Fibroblast of lung (primary cell): ENCODE measurements around the gene NUDT22. TPM values are rescaled to one million over a fixed set of nuclear protein-coding genes. Genes with fewer than 3 reads are reported as not detected.

Source experiments
- DNase-seq, 2 donors: peaks; one replicate each; pipeline versions ENCODE4 v3.0.0 to v3.0.0-alpha.2; 2010; ENCODE audit warnings: low read depth in 2 of 2
- H2AFZ ChIP-seq: 2 replicates; pipeline ENCODE4 v1.5.1; 2012; ENCODE audit warnings: low read length, control low read depth, inconsistent platforms
- H3K27ac ChIP-seq: 2 replicates; pipeline ENCODE4 v1.5.1; 2011; ENCODE audit warnings: low read length, control low read depth; ENCODE audit not compliant: insufficient read depth
- H3K27me3 ChIP-seq: 2 replicates; pipeline ENCODE4 v1.5.1; 2011; ENCODE audit warnings: mild to moderate bottlenecking, low read length; ENCODE audit not compliant: control insufficient read depth, insufficient read depth
- H3K36me3 ChIP-seq: 2 replicates; pipeline ENCODE4 v1.5.1; 2011; ENCODE audit warnings: low read length; ENCODE audit not compliant: control insufficient read depth, insufficient read depth
- H3K4me1 ChIP-seq: 2 replicates; pipeline ENCODE4 v1.5.1; 2011; ENCODE audit warnings: low read length; ENCODE audit not compliant: control insufficient read depth, insufficient read depth; ENCODE audit errors: extremely low read depth
- H3K4me2 ChIP-seq: 2 replicates; pipeline ENCODE4 v1.5.1; 2011; ENCODE audit warnings: low read length, control low read depth; ENCODE audit not compliant: insufficient read depth; ENCODE audit errors: extremely low read depth
- H3K4me3 ChIP-seq, 4 experiments: fragments of 200-600 bp in 1 of 4; sonication (generic) in 1 of 4; replicated peaks in 1 of 4; 2 replicates each; pipeline ENCODE4 v1.5.1; 2011 to 2016; ENCODE audit warnings: low read length in 4 of 4, low read depth in 3 of 4, mild to moderate bottlenecking in 3 of 4, control low read depth in 2 of 4, inconsistent platforms in 1 of 4, mixed read lengths in 1 of 4; ENCODE audit not compliant: insufficient read depth in 1 of 4; ENCODE audit errors: control extremely low read depth in 1 of 4
- H3K79me2 ChIP-seq: 2 replicates; pipeline ENCODE4 v1.5.1; 2012; ENCODE audit warnings: mild to moderate bottlenecking, low read length, inconsistent platforms; ENCODE audit not compliant: control insufficient read depth, insufficient read depth
- H3K9ac ChIP-seq: 2 replicates; pipeline ENCODE4 v1.5.1; 2011; ENCODE audit warnings: mild to moderate bottlenecking, low read length, control low read depth; ENCODE audit not compliant: insufficient read depth
- H3K9me3 ChIP-seq: 2 replicates; pipeline ENCODE4 v1.5.1; 2012; ENCODE audit warnings: low read depth, low read length; ENCODE audit not compliant: control insufficient read depth, insufficient read depth
- H4K20me1 ChIP-seq: 2 replicates; pipeline ENCODE4 v1.5.1; 2011; ENCODE audit warnings: low read length; ENCODE audit not compliant: control insufficient read depth, insufficient read depth; ENCODE audit errors: extremely low read depth
- CTCF ChIP-seq, 2 donors: IDR thresholded peaks in 1 of 2; conservative IDR thresholded peaks in 1 of 2; 1 replicate in 1 of 2; 2 replicates in 1 of 2; pipeline ENCODE4 v1.5.1; 2011 to 2012; ENCODE audit warnings: low read length in 2 of 2, control low read depth in 1 of 2, inconsistent platforms in 1 of 2, low read depth in 1 of 2, mild to moderate bottlenecking in 1 of 2
- EZH2 ChIP-seq: IDR thresholded peaks from 2 replicates; pipeline ENCODE4 v1.5.1; 2012; ENCODE audit warnings: low read length, control low read depth, mild to moderate bottlenecking; ENCODE audit errors: missing control alignments
- polyA plus RNA-seq, 2 donors: library from polyadenylated mRNA; depleted of rRNA in 1 of 2; stranded (reverse) in 1 of 2; unstranded in 1 of 2; fragments of >200 nt; gene quantifications; 2 replicates each; pipeline ENCODE4 v1.2.1, GENCODE V29; 2011 to 2012; ENCODE audit warnings: missing spikeins in 1 of 2
- total RNA-seq: library from RNA; depleted of rRNA; stranded (reverse); fragments of >200 nt; gene quantifications from 2 replicates; pipeline ENCODE4 v1.2.1, GENCODE V29; 2014

Gene NUDT22
- total and polyA plus RNA-seq, 2 donors (not counting 1 experiment from before 2014, with no cell fraction given): 18.5 to 71.5 TPM

DNA sequence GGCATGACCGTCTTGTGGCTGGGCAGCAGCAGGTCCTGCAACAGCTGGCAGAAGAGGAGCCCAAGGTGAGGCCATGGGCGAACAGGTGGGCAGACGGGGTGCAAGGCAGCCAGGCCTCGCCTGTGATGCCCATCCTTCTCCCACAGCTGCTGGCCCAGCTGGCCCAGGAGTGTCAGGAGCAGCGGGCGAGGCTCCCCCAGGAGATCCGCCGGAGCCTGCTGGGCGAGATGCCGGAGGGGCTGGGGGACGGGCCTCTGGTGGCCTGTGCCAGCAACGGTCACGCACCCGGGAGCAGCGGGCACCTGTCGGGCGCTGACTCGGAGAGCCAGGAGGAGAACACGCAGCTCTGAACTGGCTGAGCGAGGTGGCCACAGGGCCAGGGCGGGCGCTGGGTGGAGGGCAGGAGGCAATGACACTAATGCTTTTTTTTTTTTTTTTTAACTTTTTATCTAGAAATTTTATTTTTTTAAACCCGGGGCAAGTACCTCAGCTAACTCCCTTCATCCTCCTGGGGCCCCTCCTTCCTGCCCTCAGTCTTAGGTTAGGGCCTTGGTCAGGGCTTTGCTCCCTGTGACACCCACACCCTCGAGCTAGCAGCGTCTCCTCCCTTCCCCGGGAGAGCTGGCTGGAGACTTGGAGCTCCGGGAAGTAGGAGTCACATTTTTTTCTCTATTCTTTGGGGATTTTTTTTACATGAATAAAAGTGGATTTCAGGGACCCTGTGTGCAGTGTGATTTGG, 41.3 kb downstream of the NUDT22 start:
- Histone ChIP-seq H3K4me3 (no peak overlapping the region), H3K79me2 (peaks cover under 1% of the 10 kb centered on the region), H3K4me1 (peaks cover 24% of the 10 kb centered on the region), H3K9me3 (no peaks in the 10 kb centered on the region), H3K9ac (no peak overlapping the region), H3K4me2 (no peak overlapping the region), H3K27me3 (no peaks in the 10 kb centered on the region), H3K27ac (no peak overlapping the region), H4K20me1 (no peaks in the 10 kb centered on the region), H3K36me3 (peaks cover 28% of the 10 kb centered on the region), H2AFZ (no peak overlapping the region)
- TF ChIP-seq CTCF (conservative IDR thresholded peaks at IDR 0.05 in 1 of 2, IDR thresholded peaks at IDR 0.05 in 1 of 2; ENCODE audit: low read depth in 1 of 2, low read length in 2 of 2): no peak
- no peak for TF ChIP-seq EZH2
- DNase-seq: no peak

- peak; percentile 68 to 73 for DNase-seq
- H2AFZ ChIP-seq: no peak overlapping the region
- no peak for TF ChIP-seq CTCF (conservative IDR thresholded peaks at IDR 0.05 in 1 of 2, IDR thresholded peaks at IDR 0.05 in 1 of 2; ENCODE audit: low read depth in 1 of 2, low read length in 2 of 2)
- no peak for TF ChIP-seq EZH2
- no peaks in the 10 kb centered on the region for H3K9me3 ChIP-seq
- no peaks in the 10 kb centered on the region for H3K27me3 ChIP-seq
- peak overlapping the region; percentile 96 for H3K4me2 ChIP-seq
- H3K27ac ChIP-seq: peak overlapping the region; percentile 91
- no peaks in the 10 kb centered on the region for H4K20me1 ChIP-seq
- peak overlapping the region in 3 of 4 experiments; percentile 22 to 76 (median 68) for H3K4me3 ChIP-seq
- peaks cover 24% of the 10 kb centered on the region for H3K4me1 ChIP-seq
- peaks cover 22% of the 10 kb centered on the region for H3K36me3 ChIP-seq
- peak overlapping the region; percentile 39 for H3K9ac ChIP-seq
- peaks cover 2% of the 10 kb centered on the region for H3K79me2 ChIP-seq
Measured at GRCh38 chr11:64268025-64268892, 42.2 kb downstream of the NUDT22 start.

GRCh38 chr11:64268893-64269539, 42.9 kb downstream of the NUDT22 start:
- H2AFZ ChIP-seq: no peak overlapping the region
- TF ChIP-seq CTCF (conservative IDR thresholded peaks at IDR 0.05 in 1 of 2, IDR thresholded peaks at IDR 0.05 in 1 of 2; ENCODE audit: low read depth in 1 of 2, low read length in 2 of 2): no peak
- no peak for TF ChIP-seq EZH2

More at GRCh38 chr11:64268893-64269539, 42.9 kb downstream of the NUDT22 start:
- H3K4me2 ChIP-seq: peak overlapping the region; percentile 96
- peak overlapping the region; percentile 75 for H3K9ac ChIP-seq
- H4K20me1 ChIP-seq: no peaks in the 10 kb centered on the region
- H3K36me3 ChIP-seq: peaks cover 18% of the 10 kb centered on the region
- no peaks in the 10 kb centered on the region for H3K27me3 ChIP-seq
- peak overlapping the region; percentile 57 to 76 (median 64) for H3K4me3 ChIP-seq
- peaks cover 2% of the 10 kb centered on the region for H3K79me2 ChIP-seq
- no peaks in the 10 kb centered on the region for H3K9me3 ChIP-seq
- peak; percentile 51 to 61 for DNase-seq
- H3K4me1 ChIP-seq: peaks cover 24% of the 10 kb centered on the region
- peak overlapping the region; percentile 91 for H3K27ac ChIP-seq
